ENCODE measurements around the gene FSTL3.
"Not testable (repeated sequence)": the region's sequence is repeated elsewhere in the genome, so short reads cannot be mapped to it uniquely, and the experiment has no call there.

GRCh38 chr19:668675-669434, 7.3 kb upstream of the FSTL3 start:
- not testable (repeated sequence) for TF ChIP-seq POLR2A, CTCF (IDR thresholded peaks at IDR 0.05)
